Thyroid gland (tissue), 4 donors: ENCODE measurements around the gene MGLL.

ENCODE experiments used
- POLR2A ChIP-seq, 2 donors: fragments of 450-650 bp; IDR thresholded peaks; one replicate each; pipeline ENCODE4 v1.6.1; 2017; ENCODE audit warnings: antibody characterized with exemption in 2 of 2, mild to moderate bottlenecking in 2 of 2, moderate library complexity in 1 of 2
- TF ChIP-seq, protein P1 (sequence below), 6 experiments: fragments of 200-600 bp in 3 of 6; fragments of 450-650 bp in 3 of 6; sonication (generic) in 3 of 6; IDR thresholded peaks; one replicate each; pipeline ENCODE4 v1.5.1; 2016 to 2019; ENCODE audit warnings: antibody characterized with exemption in 6 of 6, mild to moderate bottlenecking in 2 of 6, inconsistent platforms in 1 of 6, moderate library complexity in 1 of 6

DNA sequence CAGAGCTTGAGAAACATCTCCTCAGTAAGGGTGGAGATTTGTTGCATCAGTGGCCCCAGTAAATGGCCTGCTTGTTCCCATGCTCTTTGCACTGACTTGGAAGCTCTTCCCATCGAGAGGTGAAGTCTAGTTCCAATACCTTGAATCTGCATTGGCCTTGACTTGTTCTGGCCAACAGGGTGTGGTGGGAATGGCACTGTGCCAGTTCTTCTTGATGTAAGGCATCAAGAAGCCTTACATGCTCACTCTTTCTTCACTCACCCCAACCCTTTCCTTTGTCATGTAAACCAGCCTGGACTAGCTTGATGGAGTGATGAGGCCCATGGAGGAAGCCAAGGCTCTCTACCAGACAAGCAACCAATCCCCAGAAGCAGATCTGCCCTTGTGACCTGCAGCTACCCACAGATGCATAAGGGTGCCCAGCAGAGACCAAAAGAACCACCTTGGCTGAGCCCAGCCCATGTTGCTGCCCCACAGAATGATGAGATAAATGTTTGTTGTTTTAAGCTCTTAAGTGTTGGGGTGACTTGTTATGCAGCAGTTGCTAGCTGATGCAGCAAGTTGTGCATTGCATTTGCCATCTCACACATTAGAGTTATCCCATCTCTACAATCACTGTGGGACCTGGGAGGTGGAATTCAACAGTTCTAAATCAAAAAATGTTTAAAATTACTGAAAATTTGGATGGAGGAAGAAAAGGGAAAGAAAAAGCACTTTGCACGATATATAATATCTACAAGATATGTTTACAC lies 11.1 kb upstream of the MGLL start:
- TF ChIP-seq, protein P1, sequence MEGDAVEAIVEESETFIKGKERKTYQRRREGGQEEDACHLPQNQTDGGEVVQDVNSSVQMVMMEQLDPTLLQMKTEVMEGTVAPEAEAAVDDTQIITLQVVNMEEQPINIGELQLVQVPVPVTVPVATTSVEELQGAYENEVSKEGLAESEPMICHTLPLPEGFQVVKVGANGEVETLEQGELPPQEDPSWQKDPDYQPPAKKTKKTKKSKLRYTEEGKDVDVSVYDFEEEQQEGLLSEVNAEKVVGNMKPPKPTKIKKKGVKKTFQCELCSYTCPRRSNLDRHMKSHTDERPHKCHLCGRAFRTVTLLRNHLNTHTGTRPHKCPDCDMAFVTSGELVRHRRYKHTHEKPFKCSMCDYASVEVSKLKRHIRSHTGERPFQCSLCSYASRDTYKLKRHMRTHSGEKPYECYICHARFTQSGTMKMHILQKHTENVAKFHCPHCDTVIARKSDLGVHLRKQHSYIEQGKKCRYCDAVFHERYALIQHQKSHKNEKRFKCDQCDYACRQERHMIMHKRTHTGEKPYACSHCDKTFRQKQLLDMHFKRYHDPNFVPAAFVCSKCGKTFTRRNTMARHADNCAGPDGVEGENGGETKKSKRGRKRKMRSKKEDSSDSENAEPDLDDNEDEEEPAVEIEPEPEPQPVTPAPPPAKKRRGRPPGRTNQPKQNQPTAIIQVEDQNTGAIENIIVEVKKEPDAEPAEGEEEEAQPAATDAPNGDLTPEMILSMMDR (IDR thresholded peaks at IDR 0.05), result no peak
- no peak for TF ChIP-seq POLR2A (IDR thresholded peaks at IDR 0.05)
